ENCODE results near the gene TSPAN9.

Gene TSPAN9

GRCh38 chr12:3086729-3087323 is 9.6 kb downstream of the TSPAN9 start:
- H3K9me3 ChIP-seq (ENCODE audit: control insufficient read depth in 2 of 2, low read length in 2 of 2): no peaks in the 10 kb centered on the region
- no peaks in the 10 kb centered on the region for H3K27me3 ChIP-seq (ENCODE audit: control insufficient read depth in 2 of 2, insufficient read depth in 2 of 2, low read length in 2 of 2)
- H3K27ac ChIP-seq (ENCODE audit: low read depth in 2 of 2, low read length in 2 of 2): no peak overlapping the region
- H3K9ac ChIP-seq (ENCODE audit: low read depth in 1 of 2, low read length in 2 of 2): no peak overlapping the region
- H3K4me1 ChIP-seq (ENCODE audit: control insufficient read depth in 2 of 2, insufficient read depth in 2 of 2, low read length in 2 of 2): no peaks in the 10 kb centered on the region
- no peaks in the 10 kb centered on the region for H3K36me3 ChIP-seq (ENCODE audit: control insufficient read depth in 2 of 2, insufficient read depth in 2 of 2, low read length in 2 of 2)
- H3K4me3 ChIP-seq (ENCODE audit: low read length in 2 of 2): no peak overlapping the region

GRCh38 chr12:3087758-3088650 is 10.8 kb downstream of the TSPAN9 start:
- Histone ChIP-seq H3K9me3 (ENCODE audit: control insufficient read depth in 2 of 2, low read length in 2 of 2) (no peaks in the 10 kb centered on the region), H3K4me3 (ENCODE audit: low read length in 2 of 2) (no peak overlapping the region), H3K27ac (ENCODE audit: low read depth in 2 of 2, low read length in 2 of 2) (no peak overlapping the region), H3K27me3 (ENCODE audit: control insufficient read depth in 2 of 2, insufficient read depth in 2 of 2, low read length in 2 of 2) (no peaks in the 10 kb centered on the region), H3K36me3 (ENCODE audit: control insufficient read depth in 2 of 2, insufficient read depth in 2 of 2, low read length in 2 of 2) (no peaks in the 10 kb centered on the region), H3K9ac (ENCODE audit: low read depth in 1 of 2, low read length in 2 of 2) (no peak overlapping the region), H3K4me1 (ENCODE audit: control insufficient read depth in 2 of 2, insufficient read depth in 2 of 2, low read length in 2 of 2) (no peaks in the 10 kb centered on the region)

GRCh38 chr12:3089588-3089987 is 12.4 kb downstream of the TSPAN9 start:
- H3K27me3 ChIP-seq (ENCODE audit: control insufficient read depth in 2 of 2, insufficient read depth in 2 of 2, low read length in 2 of 2): no peaks in the 10 kb centered on the region
- no peak overlapping the region for H3K27ac ChIP-seq (ENCODE audit: low read depth in 2 of 2, low read length in 2 of 2)
- no peaks in the 10 kb centered on the region for H3K9me3 ChIP-seq (ENCODE audit: control insufficient read depth in 2 of 2, low read length in 2 of 2)
- no peaks in the 10 kb centered on the region for H3K4me1 ChIP-seq (ENCODE audit: control insufficient read depth in 2 of 2, insufficient read depth in 2 of 2, low read length in 2 of 2)
- H3K36me3 ChIP-seq (ENCODE audit: control insufficient read depth in 2 of 2, insufficient read depth in 2 of 2, low read length in 2 of 2): no peaks in the 10 kb centered on the region
- no peak overlapping the region for H3K9ac ChIP-seq (ENCODE audit: low read depth in 1 of 2, low read length in 2 of 2)
- H3K4me3 ChIP-seq (ENCODE audit: low read length in 2 of 2): no peak overlapping the region

GRCh38 chr12:3090240-3091037 is 13.3 kb downstream of the TSPAN9 start:
- Histone ChIP-seq H3K4me3 (ENCODE audit: low read length in 2 of 2) (no peak overlapping the region), H3K9ac (ENCODE audit: low read depth in 1 of 2, low read length in 2 of 2) (no peak overlapping the region), H3K27ac (ENCODE audit: low read depth in 2 of 2, low read length in 2 of 2) (no peak overlapping the region), H3K9me3 (ENCODE audit: control insufficient read depth in 2 of 2, low read length in 2 of 2) (no peaks in the 10 kb centered on the region), H3K27me3 (ENCODE audit: control insufficient read depth in 2 of 2, insufficient read depth in 2 of 2, low read length in 2 of 2) (no peaks in the 10 kb centered on the region), H3K36me3 (ENCODE audit: control insufficient read depth in 2 of 2, insufficient read depth in 2 of 2, low read length in 2 of 2) (no peaks in the 10 kb centered on the region), H3K4me1 (ENCODE audit: control insufficient read depth in 2 of 2, insufficient read depth in 2 of 2, low read length in 2 of 2) (no peaks in the 10 kb centered on the region)

GRCh38 chr12:3091038-3091319 is 13.8 kb downstream of the TSPAN9 start:
- Histone ChIP-seq H3K9ac (ENCODE audit: low read depth in 1 of 2, low read length in 2 of 2) (no peak overlapping the region), H3K4me1 (ENCODE audit: control insufficient read depth in 2 of 2, insufficient read depth in 2 of 2, low read length in 2 of 2) (no peaks in the 10 kb centered on the region), H3K36me3 (ENCODE audit: control insufficient read depth in 2 of 2, insufficient read depth in 2 of 2, low read length in 2 of 2) (no peaks in the 10 kb centered on the region), H3K9me3 (ENCODE audit: control insufficient read depth in 2 of 2, low read length in 2 of 2) (no peaks in the 10 kb centered on the region), H3K4me3 (ENCODE audit: low read length in 2 of 2) (no peak overlapping the region), H3K27me3 (ENCODE audit: control insufficient read depth in 2 of 2, insufficient read depth in 2 of 2, low read length in 2 of 2) (no peaks in the 10 kb centered on the region), H3K27ac (ENCODE audit: low read depth in 2 of 2, low read length in 2 of 2) (no peak overlapping the region)

GRCh38 chr12:3091382-3092241 is 14.4 kb downstream of the TSPAN9 start:
- Histone ChIP-seq H3K9me3 (ENCODE audit: control insufficient read depth in 2 of 2, low read length in 2 of 2) (no peaks in the 10 kb centered on the region), H3K4me3 (ENCODE audit: low read length in 2 of 2) (no peak overlapping the region), H3K27ac (ENCODE audit: low read depth in 2 of 2, low read length in 2 of 2) (no peak overlapping the region), H3K36me3 (ENCODE audit: control insufficient read depth in 2 of 2, insufficient read depth in 2 of 2, low read length in 2 of 2) (no peaks in the 10 kb centered on the region), H3K9ac (ENCODE audit: low read depth in 1 of 2, low read length in 2 of 2) (no peak overlapping the region), H3K4me1 (ENCODE audit: control insufficient read depth in 2 of 2, insufficient read depth in 2 of 2, low read length in 2 of 2) (no peaks in the 10 kb centered on the region), H3K27me3 (ENCODE audit: control insufficient read depth in 2 of 2, insufficient read depth in 2 of 2, low read length in 2 of 2) (no peaks in the 10 kb centered on the region)

- Histone ChIP-seq H3K27ac (ENCODE audit: low read depth in 2 of 2, low read length in 2 of 2) (no peak overlapping the region), H3K4me1 (ENCODE audit: control insufficient read depth in 2 of 2, insufficient read depth in 2 of 2, low read length in 2 of 2) (peaks cover 0 to under 1% of the 10 kb centered on the region in 2 donors), H3K9ac (ENCODE audit: low read depth in 1 of 2, low read length in 2 of 2) (no peak overlapping the region), H3K27me3 (ENCODE audit: control insufficient read depth in 2 of 2, insufficient read depth in 2 of 2, low read length in 2 of 2) (no peaks in the 10 kb centered on the region), H3K9me3 (ENCODE audit: control insufficient read depth in 2 of 2, low read length in 2 of 2) (no peaks in the 10 kb centered on the region), H3K4me3 (ENCODE audit: low read length in 2 of 2) (no peak overlapping the region), H3K36me3 (ENCODE audit: control insufficient read depth in 2 of 2, insufficient read depth in 2 of 2, low read length in 2 of 2) (no peaks in the 10 kb centered on the region)
Measured at GRCh38 chr12:3092764-3093163, 15.6 kb downstream of the TSPAN9 start.

GRCh38 chr12:3097186-3097804 is 20.1 kb downstream of the TSPAN9 start:
- H3K4me3 ChIP-seq (ENCODE audit: low read length in 2 of 2): peak overlapping the region in 1 of 2 donors; percentile 8

GRCh38 chr12:3097836-3098235 is 20.7 kb downstream of the TSPAN9 start:
- H3K9me3 ChIP-seq (ENCODE audit: control insufficient read depth in 2 of 2, low read length in 2 of 2): no peaks in the 10 kb centered on the region

More at GRCh38 chr12:3097186-3097804, 20.1 kb downstream of the TSPAN9 start:
- Histone ChIP-seq H3K9ac (ENCODE audit: low read depth in 1 of 2, low read length in 2 of 2) (no peak overlapping the region), H3K9me3 (ENCODE audit: control insufficient read depth in 2 of 2, low read length in 2 of 2) (no peaks in the 10 kb centered on the region), H3K27me3 (ENCODE audit: control insufficient read depth in 2 of 2, insufficient read depth in 2 of 2, low read length in 2 of 2) (no peaks in the 10 kb centered on the region), H3K36me3 (ENCODE audit: control insufficient read depth in 2 of 2, insufficient read depth in 2 of 2, low read length in 2 of 2) (no peaks in the 10 kb centered on the region), H3K4me1 (ENCODE audit: control insufficient read depth in 2 of 2, insufficient read depth in 2 of 2, low read length in 2 of 2) (peaks cover 0 to 3% of the 10 kb centered on the region in 2 donors), H3K27ac (ENCODE audit: low read depth in 2 of 2, low read length in 2 of 2) (peak overlapping the region in 1 of 2 donors; percentile 18)

More at GRCh38 chr12:3097836-3098235, 20.7 kb downstream of the TSPAN9 start:
- Histone ChIP-seq H3K27me3 (ENCODE audit: control insufficient read depth in 2 of 2, insufficient read depth in 2 of 2, low read length in 2 of 2) (no peaks in the 10 kb centered on the region), H3K27ac (ENCODE audit: low read depth in 2 of 2, low read length in 2 of 2) (peak overlapping the region in 1 of 2 donors; percentile 18), H3K36me3 (ENCODE audit: control insufficient read depth in 2 of 2, insufficient read depth in 2 of 2, low read length in 2 of 2) (no peaks in the 10 kb centered on the region), H3K4me3 (ENCODE audit: low read length in 2 of 2) (peak overlapping the region in 1 of 2 donors; percentile 8), H3K4me1 (ENCODE audit: control insufficient read depth in 2 of 2, insufficient read depth in 2 of 2, low read length in 2 of 2) (peaks cover 0 to 3% of the 10 kb centered on the region in 2 donors), H3K9ac (ENCODE audit: low read depth in 1 of 2, low read length in 2 of 2) (no peak overlapping the region)

Data from mucosa of rectum (tissue), 2 donors.